ENCODE data around the gene NEK3.
"Not testable (repeated sequence)": the region's sequence is repeated elsewhere in the genome, so short reads cannot be mapped to it uniquely, and the experiment has no call there.

Gene NEK3

GRCh38 chr13:52159159-52159982, at the start of gene NEK3:
Gene NEK3, minus strand, starts transcription at chr13:52159597. Its CDS starts 3,406 bp downstream, at chr13:52156191.
- peaks cover 45% of the 10 kb centered on the region for H3K4me1 Mint-ChIP-seq (ENCODE audit: low read depth)
- peak within 1 kb of the TSS; percentile 82 for H3K4me3 Mint-ChIP-seq
- H3K9me3 Mint-ChIP-seq, result no peaks in the 10 kb centered on the region
- H3K36me3 Mint-ChIP-seq (ENCODE audit: low read depth), result peaks cover 3% of the 10 kb centered on the region
- no peaks in the 10 kb centered on the region for H3K27me3 Mint-ChIP-seq (ENCODE audit: low read depth)
- H3K27ac Mint-ChIP-seq, result peak within 1 kb of the TSS; percentile 76

DNA sequence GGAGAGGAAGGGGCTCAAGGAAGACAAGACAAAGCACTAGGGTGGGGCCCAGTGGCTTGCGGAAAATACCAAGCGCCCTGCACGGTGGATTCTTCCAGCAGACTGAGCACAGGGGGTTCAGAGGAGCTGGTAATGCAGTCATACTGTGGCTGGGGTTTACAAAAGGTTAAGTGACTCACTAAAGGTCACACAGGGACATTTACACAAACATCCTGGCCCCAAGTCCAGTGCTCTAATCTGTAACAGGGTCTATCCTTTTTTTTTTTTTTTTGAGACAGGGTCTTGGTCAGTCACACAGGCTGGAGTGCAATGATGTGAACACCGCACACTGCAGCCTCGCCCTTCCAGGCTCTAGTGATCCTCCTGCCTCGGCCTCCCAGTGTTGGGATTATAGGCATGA, 49.0 kb upstream of the NEK3 start:
- H3K4me1 Mint-ChIP-seq (ENCODE audit: low read depth); H3K27ac Mint-ChIP-seq; H3K36me3 Mint-ChIP-seq (ENCODE audit: low read depth); H3K4me3 Mint-ChIP-seq; H3K27me3 Mint-ChIP-seq (ENCODE audit: low read depth); H3K9me3 Mint-ChIP-seq: not testable (repeated sequence)

- H3K4me1 Mint-ChIP-seq (ENCODE audit: low read depth); H3K9me3 Mint-ChIP-seq; H3K4me3 Mint-ChIP-seq; H3K36me3 Mint-ChIP-seq (ENCODE audit: low read depth); H3K27ac Mint-ChIP-seq; H3K27me3 Mint-ChIP-seq (ENCODE audit: low read depth): not testable (repeated sequence)
Measured at GRCh38 chr13:52207896-52208295, 48.5 kb upstream of the NEK3 start.

DNA sequence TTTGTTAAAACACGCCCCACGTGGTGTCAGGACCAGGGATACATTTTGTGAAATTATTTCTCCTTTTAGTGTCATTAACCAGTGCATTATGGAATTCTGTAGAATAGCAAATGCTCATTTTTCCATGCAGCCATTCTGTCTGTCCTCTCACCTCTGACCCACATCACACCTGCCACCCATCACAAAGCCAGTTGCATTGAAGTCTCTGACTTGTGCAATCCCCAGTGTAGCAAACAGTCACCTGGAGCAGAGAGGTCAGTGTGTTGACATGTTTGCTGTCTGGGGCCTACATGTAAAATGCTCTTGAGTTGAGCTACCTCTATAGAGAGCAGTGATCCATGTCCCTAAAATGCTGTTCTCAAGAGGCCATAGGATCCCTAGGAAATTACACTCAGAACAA, 47.9 kb upstream of the NEK3 start:
- not testable (repeated sequence) for H3K27ac Mint-ChIP-seq; H3K36me3 Mint-ChIP-seq (ENCODE audit: low read depth); H3K4me1 Mint-ChIP-seq (ENCODE audit: low read depth); H3K27me3 Mint-ChIP-seq (ENCODE audit: low read depth); H3K4me3 Mint-ChIP-seq; H3K9me3 Mint-ChIP-seq

GRCh38 chr13:52204546-52204945, 45.1 kb upstream of the NEK3 start:
- not testable (repeated sequence) for H3K9me3 Mint-ChIP-seq; H3K36me3 Mint-ChIP-seq (ENCODE audit: low read depth); H3K27ac Mint-ChIP-seq; H3K4me3 Mint-ChIP-seq; H3K27me3 Mint-ChIP-seq (ENCODE audit: low read depth); H3K4me1 Mint-ChIP-seq (ENCODE audit: low read depth)

- not testable (repeated sequence) for H3K9me3 Mint-ChIP-seq; H3K36me3 Mint-ChIP-seq (ENCODE audit: low read depth); H3K4me1 Mint-ChIP-seq (ENCODE audit: low read depth); H3K4me3 Mint-ChIP-seq; H3K27ac Mint-ChIP-seq; H3K27me3 Mint-ChIP-seq (ENCODE audit: low read depth)
Measured at GRCh38 chr13:52203864-52204263, 44.5 kb upstream of the NEK3 start.

- not testable (repeated sequence) for H3K36me3 Mint-ChIP-seq (ENCODE audit: low read depth); H3K27ac Mint-ChIP-seq; H3K4me3 Mint-ChIP-seq; H3K9me3 Mint-ChIP-seq; H3K27me3 Mint-ChIP-seq (ENCODE audit: low read depth); H3K4me1 Mint-ChIP-seq (ENCODE audit: low read depth)
Measured at GRCh38 chr13:52202506-52202905, 43.1 kb upstream of the NEK3 start.

DNA sequence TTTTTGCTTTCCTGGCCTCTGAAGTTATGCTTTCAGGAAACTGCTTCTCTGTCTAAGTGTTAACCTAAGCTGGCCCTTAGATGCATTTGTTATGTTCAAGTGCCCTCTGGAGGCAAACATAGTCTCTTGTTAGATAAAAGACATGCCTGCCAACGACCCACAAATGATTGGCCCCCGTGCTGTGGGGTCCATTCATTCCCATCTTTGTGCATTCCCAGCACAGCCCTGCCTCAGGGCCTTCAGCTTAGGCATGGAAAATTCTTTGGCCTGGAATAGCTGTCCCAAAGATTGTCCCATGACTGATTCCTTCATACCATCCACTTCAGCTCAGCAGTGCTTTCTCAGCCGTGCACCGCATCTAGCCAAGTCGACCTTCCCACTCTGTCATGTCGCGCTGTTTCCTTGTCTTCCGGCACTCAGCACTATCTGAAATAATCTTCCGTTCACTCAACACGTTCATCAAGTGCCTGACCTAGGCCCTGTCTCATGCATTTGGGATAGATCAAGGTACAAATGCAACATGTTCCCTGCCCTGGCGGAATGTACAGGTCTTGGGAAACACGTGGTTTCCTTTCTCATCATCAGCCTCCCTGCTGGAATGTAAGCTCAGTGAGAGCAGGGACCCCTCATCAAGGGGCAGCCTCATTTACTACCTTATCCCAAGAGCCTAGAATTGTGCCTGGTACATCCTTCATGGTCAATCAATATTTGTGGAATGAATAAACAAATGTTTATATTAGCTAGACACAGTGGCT, 42.2 kb upstream of the NEK3 start:
- H3K36me3 Mint-ChIP-seq (ENCODE audit: low read depth); H3K27ac Mint-ChIP-seq; H3K9me3 Mint-ChIP-seq; H3K4me1 Mint-ChIP-seq (ENCODE audit: low read depth); H3K27me3 Mint-ChIP-seq (ENCODE audit: low read depth); H3K4me3 Mint-ChIP-seq: not testable (repeated sequence)

DNA sequence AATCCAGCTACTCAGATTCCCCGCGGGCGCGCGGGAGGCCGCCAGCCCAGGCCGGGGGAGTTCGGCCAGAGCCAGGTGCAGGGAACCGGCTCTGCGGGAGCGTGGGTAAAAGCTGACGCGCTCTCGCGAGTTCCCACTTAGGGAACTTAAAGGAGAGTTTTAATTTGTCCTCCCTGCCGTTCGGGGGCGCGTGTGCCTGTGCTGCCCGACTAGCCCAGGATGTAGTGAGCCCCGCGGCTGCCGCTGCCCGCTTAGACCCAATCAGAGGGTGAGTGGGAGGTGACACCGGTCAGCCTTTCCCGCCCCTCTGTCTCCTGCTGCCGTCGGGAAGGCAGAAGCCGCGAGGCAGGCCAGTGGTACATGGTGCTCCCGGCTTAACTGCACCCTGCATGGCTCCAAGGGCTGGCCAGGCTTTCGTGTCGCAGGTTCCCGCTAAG, 36.0 kb upstream of the NEK3 start:
- Mint-ChIP-seq H3K36me3 (ENCODE audit: low read depth) (peaks cover 2% of the 10 kb centered on the region), H3K4me1 (ENCODE audit: low read depth) (peaks cover 16% of the 10 kb centered on the region), H3K9me3 (no peaks in the 10 kb centered on the region), H3K27ac (peak overlapping the region; percentile 19), H3K4me3 (peak overlapping the region; percentile 98), H3K27me3 (ENCODE audit: low read depth) (no peaks in the 10 kb centered on the region)

DNA sequence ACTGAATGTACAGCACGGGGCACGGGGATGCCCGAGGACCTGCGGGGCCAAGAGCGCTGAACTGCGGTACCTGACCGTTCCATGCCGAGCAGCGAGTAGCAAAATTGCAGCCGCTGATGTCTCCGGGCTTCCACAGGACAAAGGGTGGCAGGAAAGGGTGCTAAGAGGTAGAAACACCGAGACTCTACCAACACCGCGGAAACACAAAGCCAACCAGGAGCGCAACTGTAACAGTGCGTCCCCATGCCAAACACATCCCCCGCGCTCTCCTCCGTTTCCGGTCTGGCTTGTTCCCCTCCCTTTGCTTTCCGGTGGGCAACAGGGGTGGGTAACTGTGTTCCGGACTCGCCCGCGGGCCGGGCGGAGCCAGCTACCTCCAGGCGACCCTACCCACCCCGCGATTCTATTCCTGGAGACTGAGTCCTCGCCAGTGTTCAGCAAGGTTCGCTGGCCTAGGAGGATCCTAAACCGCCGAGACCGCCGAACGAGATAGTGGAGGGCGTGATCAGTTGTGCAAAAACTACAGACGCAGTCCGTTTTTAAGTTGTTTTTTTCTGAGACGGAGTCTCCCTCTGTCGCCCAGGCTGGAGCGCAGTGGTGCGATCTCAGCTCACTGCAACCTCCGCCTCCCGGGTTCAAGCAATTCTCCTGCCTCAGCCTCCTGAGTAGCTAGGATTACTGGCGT, 34.9 kb upstream of the NEK3 start:
- Mint-ChIP-seq H3K9me3 (no peaks in the 10 kb centered on the region), H3K4me1 (ENCODE audit: low read depth) (peaks cover 16% of the 10 kb centered on the region), H3K27me3 (ENCODE audit: low read depth) (no peaks in the 10 kb centered on the region), H3K4me3 (peak overlapping the region; percentile 98), H3K36me3 (ENCODE audit: low read depth) (peaks cover 2% of the 10 kb centered on the region), H3K27ac (peak overlapping the region; percentile 97)

GRCh38 chr13:52193587-52194183, 34.3 kb upstream of the NEK3 start:
- not testable (repeated sequence) for H3K27me3 Mint-ChIP-seq (ENCODE audit: low read depth); H3K9me3 Mint-ChIP-seq; H3K36me3 Mint-ChIP-seq (ENCODE audit: low read depth)
- peaks cover 16% of the 10 kb centered on the region for H3K4me1 Mint-ChIP-seq (ENCODE audit: low read depth)
- peak overlapping the region; percentile 98 for H3K4me3 Mint-ChIP-seq
- H3K27ac Mint-ChIP-seq, result peak overlapping the region; percentile 97

DNA sequence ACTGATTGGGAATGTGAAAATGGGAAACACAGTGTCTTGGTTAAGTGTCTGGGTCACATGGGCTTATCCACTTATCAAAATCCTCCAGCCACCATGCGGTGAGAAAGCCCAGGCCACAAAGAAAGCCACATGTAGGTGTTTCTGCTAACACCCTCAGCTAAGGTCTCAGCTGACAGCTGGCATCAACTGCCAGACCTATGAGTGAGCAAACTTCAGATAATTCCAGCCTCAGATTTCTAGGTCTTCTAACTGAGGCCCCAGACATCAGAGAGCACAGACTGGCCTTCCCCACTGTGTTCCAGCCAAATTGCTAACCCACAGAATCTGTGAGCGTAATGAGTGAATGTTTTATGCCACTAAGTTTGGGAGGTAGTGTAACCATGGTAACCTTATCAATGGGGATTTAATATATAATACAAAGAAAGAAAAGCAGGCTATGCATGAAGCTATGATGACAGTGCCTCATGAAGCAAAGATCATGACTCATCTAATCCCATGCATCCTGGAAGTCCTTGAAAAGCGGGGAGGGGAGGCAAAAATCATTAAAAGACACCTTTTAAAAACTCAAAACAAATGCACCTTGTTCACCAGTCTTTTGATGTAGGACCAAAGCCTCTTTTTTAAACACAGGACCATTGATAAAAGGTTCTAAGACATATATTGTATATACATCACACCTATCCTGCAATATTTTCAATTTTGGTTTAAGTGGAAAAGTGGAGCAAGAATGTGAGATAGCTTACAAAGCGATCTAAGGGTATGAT, 28.2 kb upstream of the NEK3 start:
- not testable (repeated sequence) for H3K27me3 Mint-ChIP-seq (ENCODE audit: low read depth); H3K9me3 Mint-ChIP-seq; H3K27ac Mint-ChIP-seq; H3K4me3 Mint-ChIP-seq; H3K36me3 Mint-ChIP-seq (ENCODE audit: low read depth)
- peaks cover 15% of the 10 kb centered on the region for H3K4me1 Mint-ChIP-seq (ENCODE audit: low read depth)

GRCh38 chr13:52187029-52187423, 27.6 kb upstream of the NEK3 start:
- Mint-ChIP-seq H3K9me3 (no peaks in the 10 kb centered on the region), H3K36me3 (ENCODE audit: low read depth) (peaks cover 9% of the 10 kb centered on the region), H3K27me3 (ENCODE audit: low read depth) (no peaks in the 10 kb centered on the region), H3K4me3 (no peak overlapping the region), H3K27ac (no peak overlapping the region), H3K4me1 (ENCODE audit: low read depth) (peaks cover 16% of the 10 kb centered on the region)

DNA sequence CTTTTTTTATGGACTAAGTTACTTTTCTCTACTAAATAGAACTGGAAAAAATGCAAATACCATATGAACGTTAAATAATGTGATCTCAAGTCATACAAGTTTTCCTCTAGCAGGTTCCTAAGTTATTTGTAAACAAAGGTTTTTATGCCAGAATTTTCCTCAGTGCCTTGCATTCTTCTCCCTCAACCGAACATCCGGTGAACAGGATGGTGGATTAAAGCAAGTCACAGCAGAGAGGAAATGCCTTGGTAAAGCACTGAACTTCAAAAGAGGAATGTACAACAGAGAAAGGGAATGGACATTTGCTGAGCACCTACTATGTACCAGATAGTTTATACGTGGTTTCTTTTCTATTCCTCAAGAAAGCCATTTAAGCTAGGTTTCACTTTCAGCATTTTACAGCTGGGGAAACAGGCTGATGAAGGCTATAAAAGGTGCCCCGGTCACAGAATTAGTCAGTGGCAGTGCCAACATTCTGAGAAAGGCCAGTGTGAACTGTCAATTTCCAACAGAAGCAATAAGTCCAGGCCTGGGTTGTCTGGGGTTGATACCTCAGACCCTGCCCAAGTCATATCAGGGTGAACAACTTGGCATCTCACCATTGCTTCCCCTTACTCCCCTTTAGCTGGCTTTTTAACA, 22.0 kb upstream of the NEK3 start:
- H3K4me1 Mint-ChIP-seq (ENCODE audit: low read depth); H3K27me3 Mint-ChIP-seq (ENCODE audit: low read depth); H3K4me3 Mint-ChIP-seq; H3K9me3 Mint-ChIP-seq; H3K27ac Mint-ChIP-seq: not testable (repeated sequence)
- peaks cover 24% of the 10 kb centered on the region for H3K36me3 Mint-ChIP-seq (ENCODE audit: low read depth)
